H1 (cell line): ENCODE data around the gene GAS7. TPM values are rescaled to one million over a fixed set of nuclear protein-coding genes. Genes with fewer than 3 reads are reported as not detected.

Experiments used
- CTCF ChIA-PET: fragments of 300-600 bp; sonication (Branson Sonifier 250); formaldehyde crosslinking; loops from one replicate; lab custom pipeline; 2021; ENCODE audit not compliant: partially characterized antibody; lab: Charles Lee
- POLR2A ChIA-PET: fragments of 300-600 bp; sonication (Branson Sonifier 250); formaldehyde crosslinking; loops from one replicate; lab custom pipeline; 2021; ENCODE audit warnings: inconsistent platforms; ENCODE audit not compliant: partially characterized antibody; lab: Charles Lee
- DNase-seq, 2 experiments: peaks; one replicate each; pipeline versions ENCODE4 v3.0.0 to v3.0.0-alpha.2; 2010 to 2022; ENCODE audit warnings: low spot score in 2 of 2, low read depth in 1 of 2, mixed read lengths in 1 of 2
- FAIRE-seq: peaks from 2 replicates; lab custom pipeline; 2011; peaks lifted over from hg19 to GRCh38; lab: Jason Lieb, UNC
- H2AFZ ChIP-seq: 2 replicates; pipeline ENCODE4 v1.8.1; 2012; ENCODE audit warnings: low read length, inconsistent platforms
- H2AK5ac ChIP-seq: 2 replicates; pipeline ENCODE4 v1.6.1; 2013; ENCODE audit warnings: low read depth, low read length
- H2BK120ac ChIP-seq: replicated peaks from 2 replicates; pipeline ENCODE3; 2013; ENCODE audit warnings: low read depth, low read length, inconsistent platforms
- H2BK12ac ChIP-seq: 2 replicates; pipeline ENCODE4 v1.6.1; 2013; ENCODE audit warnings: low read depth, low read length
- H2BK15ac ChIP-seq: 2 replicates; pipeline ENCODE4 v1.6.1; 2013; ENCODE audit warnings: low read length
- H2BK20ac ChIP-seq: 2 replicates; pipeline ENCODE4 v1.6.1; 2013; ENCODE audit warnings: low read length
- H2BK5ac ChIP-seq: 2 replicates; pipeline ENCODE4 v1.6.1; 2013; ENCODE audit warnings: low read depth, low read length
- H3K14ac ChIP-seq: 2 replicates; pipeline ENCODE4 v1.6.1; 2013; ENCODE audit warnings: inconsistent platforms; ENCODE audit not compliant: insufficient read length
- H3K18ac ChIP-seq: 2 replicates; pipeline ENCODE4 v1.6.1; 2013; ENCODE audit warnings: low read length; ENCODE audit errors: extremely low read depth
- H3K23ac ChIP-seq: 2 replicates; pipeline ENCODE4 v1.6.1; 2013; ENCODE audit warnings: inconsistent platforms; ENCODE audit not compliant: insufficient read length
- H3K23me2 ChIP-seq: 2 replicates; pipeline ENCODE4 v1.6.1; 2013; ENCODE audit warnings: low read depth, low read length
- H3K27ac ChIP-seq: 2 replicates; pipeline ENCODE4 v1.6.1; 2011; ENCODE audit warnings: low read depth, low read length, inconsistent platforms
- H3K27me3 ChIP-seq, 4 experiments: replicated peaks in 1 of 4; 1 replicate in 1 of 4; 2 replicates in 3 of 4; pipeline versions ENCODE4 v1.6.1 to v1.8.1; 2011 to 2013; ENCODE audit warnings: low read length in 3 of 4, mild to moderate bottlenecking in 3 of 4, inconsistent platforms in 2 of 4, mixed read lengths in 2 of 4, moderate library complexity in 1 of 4; ENCODE audit not compliant: control insufficient read depth in 3 of 4, insufficient read depth in 3 of 4; ENCODE audit errors: extremely low read depth in 1 of 4
- H3K36me3 ChIP-seq, 4 experiments: 2 replicates each; pipeline versions ENCODE4 v1.6.1 to v1.8.1; 2011 to 2013; ENCODE audit warnings: mild to moderate bottlenecking in 4 of 4, low read length in 3 of 4, moderate library complexity in 2 of 4, control low read depth in 1 of 4, inconsistent platforms in 1 of 4; ENCODE audit not compliant: insufficient read depth in 4 of 4, control insufficient read depth in 2 of 4
- H3K4ac ChIP-seq: replicated peaks from 2 replicates; pipeline ENCODE3; 2013; ENCODE audit warnings: low read length, low read depth, mixed read lengths, inconsistent platforms; ENCODE audit not compliant: insufficient read length
- H3K4me1 ChIP-seq, 4 experiments: replicated peaks in 1 of 4; 1 replicate in 1 of 4; 2 replicates in 3 of 4; pipeline versions ENCODE4 v1.6.1 to v1.8.1; 2011 to 2013; ENCODE audit warnings: low read length in 3 of 4, inconsistent platforms in 2 of 4, mixed read lengths in 1 of 4; ENCODE audit not compliant: insufficient read depth in 4 of 4, control insufficient read depth in 3 of 4
- H3K4me2 ChIP-seq, 2 experiments: 2 replicates each; pipeline versions ENCODE4 v1.6.1 to v1.8.1; 2011 to 2013; ENCODE audit warnings: low read depth in 2 of 2, low read length in 2 of 2, control low read depth in 1 of 2, inconsistent platforms in 1 of 2, mild to moderate bottlenecking in 1 of 2; ENCODE audit not compliant: insufficient read depth in 1 of 2
- H3K4me3 ChIP-seq, 4 experiments: fragments of 200-600, 300-600 bp in 1 of 4; sonication (generic), shearing (Covaris generic), sonication (Bioruptor Twin) in 1 of 4; 2 replicates each; pipeline versions ENCODE4 v1.5.1 to v1.8.1; 2011 to 2016; ENCODE audit warnings: low read length in 4 of 4, low read depth in 3 of 4, control low read depth in 2 of 4, inconsistent platforms in 2 of 4, mild to moderate bottlenecking in 2 of 4, mixed read lengths in 1 of 4, moderate library complexity in 1 of 4; ENCODE audit not compliant: insufficient read depth in 2 of 4; ENCODE audit errors: extremely low read depth in 1 of 4
- H3K56ac ChIP-seq: replicated peaks from 2 replicates; pipeline ENCODE3; 2013; ENCODE audit warnings: low read depth, mild to moderate bottlenecking, mixed read lengths, low read length, inconsistent platforms; ENCODE audit not compliant: insufficient read length
- H3K79me1 ChIP-seq: 2 replicates; pipeline ENCODE4 v1.6.1; 2013; ENCODE audit warnings: low read depth, low read length, control low read depth
- H3K79me2 ChIP-seq, 2 experiments: 2 replicates each; pipeline versions ENCODE4 v1.6.1 to v1.8.1; 2012 to 2013; ENCODE audit warnings: low read length in 2 of 2, mild to moderate bottlenecking in 2 of 2, inconsistent platforms in 1 of 2; ENCODE audit not compliant: insufficient read depth in 2 of 2, control insufficient read depth in 1 of 2
- H3K9ac ChIP-seq, 4 experiments: replicated peaks in 1 of 4; 1 replicate in 1 of 4; 2 replicates in 3 of 4; pipeline versions ENCODE4 v1.6.1 to v1.8.1; 2011 to 2013; ENCODE audit warnings: low read depth in 3 of 4, low read length in 3 of 4, control low read depth in 2 of 4, mild to moderate bottlenecking in 2 of 4, moderate library complexity in 2 of 4, inconsistent platforms in 1 of 4; ENCODE audit errors: extremely low read depth in 1 of 4
- H3K9me3 ChIP-seq, 2 experiments: 2 replicates each; pipeline versions ENCODE4 v1.6.1 to v1.8.1; 2012 to 2013; ENCODE audit warnings: mild to moderate bottlenecking in 2 of 2, moderate library complexity in 2 of 2, control low read depth in 1 of 2, inconsistent platforms in 1 of 2, low read depth in 1 of 2, low read length in 1 of 2, mixed read lengths in 1 of 2; ENCODE audit not compliant: insufficient read depth in 2 of 2
- H4K20me1 ChIP-seq, 2 experiments: replicated peaks in 1 of 2; 2 replicates each; pipeline versions ENCODE3 to v1.8.1; 2011 to 2013; ENCODE audit warnings: inconsistent platforms in 2 of 2, low read length in 2 of 2, mild to moderate bottlenecking in 1 of 2; ENCODE audit not compliant: insufficient read depth in 2 of 2, control insufficient read depth in 1 of 2
- H4K5ac ChIP-seq: 2 replicates; pipeline ENCODE4 v1.6.1; 2013; ENCODE audit warnings: low read length, low read depth, mixed read lengths, inconsistent platforms; ENCODE audit not compliant: insufficient read length
- H4K8ac ChIP-seq: 2 replicates; pipeline ENCODE4 v1.8.0; 2013; ENCODE audit warnings: mild to moderate bottlenecking, moderate library complexity, low read length, inconsistent platforms; ENCODE audit not compliant: insufficient read depth; ENCODE audit errors: extremely low read depth
- H4K91ac ChIP-seq: replicated peaks from 2 replicates; pipeline ENCODE3; 2013; ENCODE audit warnings: low read length, mixed read lengths, inconsistent platforms; ENCODE audit not compliant: insufficient read length
- BACH1 ChIP-seq: IDR thresholded peaks from 2 replicates; pipeline ENCODE4 v1.6.1; 2012; ENCODE audit warnings: low read length, improper control_type of control experiment
- SAP30 ChIP-seq: fragments of 300-600 bp; sonication (generic); IDR thresholded peaks from 2 replicates; pipeline ENCODE4 v1.7.1; 2012; ENCODE audit warnings: low read length, moderate library complexity, mild to moderate bottlenecking, inconsistent platforms; ENCODE audit not compliant: insufficient read depth, insufficient replicate concordance
- SUZ12 ChIP-seq: fragments of 200-600 bp; sonication (generic); IDR thresholded peaks from 2 replicates; pipeline ENCODE4 v1.6.1; 2012; ENCODE audit warnings: mild to moderate bottlenecking, inconsistent platforms, low read length, moderate library complexity, mixed read lengths
- WGBS, 2 experiments: shearing (Covaris generic) in 1 of 2; methylation state at CpG; one replicate each; pipeline versions ENCODE4 v1.1.6 to v1.1.7; 2013 to 2015; ENCODE audit warnings: low lambda C conversion rate in 2 of 2, mixed read lengths in 2 of 2, inconsistent platforms in 1 of 2, low coverage in 1 of 2, missing lambda C conversion rate in 1 of 2; ENCODE audit not compliant: insufficient replicate concordance in 2 of 2, insufficient coverage in 1 of 2, insufficient read length in 1 of 2; ENCODE audit errors: extremely low coverage in 1 of 2, missing lambda C conversion rate in 1 of 2; 5-methylcytosine and 5-hydroxymethylcytosine counted together
- polyA plus RNA-seq, 7 experiments: library from polyadenylated mRNA; depleted of rRNA in 3 of 7; stranded (reverse) in 5 of 7; unstranded in 2 of 7; fragments of >200 nt in 5 of 7; fragments of 200-250 nt in 2 of 7; gene quantifications; 1 replicate in 5 of 7; 2 replicates in 1 of 7; 4 replicates in 1 of 7; pipeline versions ENCODE4 v1.2.1 to v1.2.3, GENCODE V29; 2011 to 2013; ENCODE audit warnings: missing spikeins in 2 of 7, mixed read lengths in 2 of 7
- total RNA-seq: library from RNA; stranded (reverse); fragmentation: NEBNext Ultra II Directional; extraction: Animal tissue kit (Norgen Biotek cat#: 25700); gene quantifications from 2 replicates; pipeline ENCODE4 v1.2.1, GENCODE V29; 2021

GAS7 gene
- total and polyA plus RNA-seq, 2 of the 8 experiments (the other 6 are each of a cell fraction or from before 2014, with no cell fraction given): 5.0 to 14.5 TPM

GRCh38 chr17:10062691-10063385 lies 135.6 kb downstream of the GAS7 start:
- peak overlapping the region; percentile 75; the same call in 1 of the 2 replicates for H2BK12ac ChIP-seq
- ChIA-PET POLR2A (interaction anchor here (1.1 kb wide), 1 partner anchor 58 kb away, joined by 3 read pairs; no protein-coding TSS in a partner anchor), CTCF (interaction anchor here (0.6 to 1.3 kb wide), 2 partner anchors 10 to 117 kb away, joined by 4 to 5 read pairs; no protein-coding TSS in a partner anchor)
- no peak overlapping the region for H4K5ac ChIP-seq
- no peak overlapping the region for H3K14ac ChIP-seq
- H3K56ac ChIP-seq: no peak overlapping the region
- H4K8ac ChIP-seq: peak overlapping the region; percentile 22; the same call in 1 of the 2 replicates
- no peaks in the 10 kb centered on the region for H3K27me3 ChIP-seq
- H3K79me2 ChIP-seq: no peaks in the 10 kb centered on the region
- no peak overlapping the region for H2BK20ac ChIP-seq
- no peaks in the 10 kb centered on the region for H3K23me2 ChIP-seq
- H3K18ac ChIP-seq: no peak overlapping the region
- no peak overlapping the region for H2AFZ ChIP-seq
- H2BK5ac ChIP-seq: no peak overlapping the region; the same call in 1 of the 2 replicates
- no peak overlapping the region for H2BK120ac ChIP-seq
- no peak overlapping the region for H3K4me3 ChIP-seq
- H3K4ac ChIP-seq: no peak overlapping the region
- no peak overlapping the region for H3K27ac ChIP-seq
- FAIRE-seq: no peak
- no peaks in the 10 kb centered on the region for H4K20me1 ChIP-seq
- no peak for DNase-seq
- no peaks in the 10 kb centered on the region for H3K36me3 ChIP-seq
- peaks cover 0 to 5% (median 3%) of the 10 kb centered on the region in 4 experiments; a peak in 5 of 7 replicates for H3K4me1 ChIP-seq
- peak overlapping the region; percentile 53; the same call in 1 of the 2 replicates for H2AK5ac ChIP-seq
- H3K9me3 ChIP-seq: peaks cover 0 to 2% of the 10 kb centered on the region in 2 experiments; a peak in 2 of 4 replicates
- H2BK15ac ChIP-seq: no peak overlapping the region
- no peak overlapping the region for H3K9ac ChIP-seq
- H3K23ac ChIP-seq: no peak overlapping the region
- no peak overlapping the region for H3K4me2 ChIP-seq
- no peak overlapping the region for H4K91ac ChIP-seq
- no peaks in the 10 kb centered on the region for H3K79me1 ChIP-seq
- whole genome bisulfite sequencing, 2 experiments: 87% methylated on average over 13 of the region's 14 CpGs; no CpG with 5 or more reads in 1 of the 2 experiments
- TF ChIP-seq SUZ12: no peak
- no peak for TF ChIP-seq BACH1
- no peak for TF ChIP-seq SAP30
